HepG2 (cell line): ENCODE results near the gene HMCN2. TPM values are rescaled to one million over a fixed set of nuclear protein-coding genes. Genes with fewer than 3 reads are reported as not detected.

Source experiments
- FOXP4 ChIP-seq: sonication (generic); formaldehyde crosslinking; IDR thresholded peaks from 2 replicates; pipeline ENCODE4 v1.4.0; 2020; ENCODE audit warnings: missing genetic modification reagents
- IRX3 ChIP-seq: sonication (generic); formaldehyde crosslinking; IDR thresholded peaks from 2 replicates; pipeline ENCODE4 v1.8.1; 2023; ENCODE audit warnings: mild to moderate bottlenecking, low read depth, missing genetic modification reagents, borderline replicate concordance
- ZBTB26 ChIP-seq: IDR thresholded peaks from 2 replicates; pipeline ENCODE4 v1.6.1; 2016; ENCODE audit warnings: missing compliant biosample characterization, missing genetic modification reagents, borderline replicate concordance
- ZKSCAN5 ChIP-seq: sonication (generic); formaldehyde crosslinking; IDR thresholded peaks from 2 replicates; pipeline ENCODE4 v1.5.1; 2020; ENCODE audit warnings: mild to moderate bottlenecking, missing genetic modification reagents
- ZNF260 ChIP-seq: sonication (generic); formaldehyde crosslinking; IDR thresholded peaks from 2 replicates; pipeline ENCODE4 v1.4.0; 2020; ENCODE audit warnings: missing genetic modification reagents, low read depth, mild to moderate bottlenecking, borderline replicate concordance
- ZNF382 ChIP-seq: sonication (generic); formaldehyde crosslinking; IDR thresholded peaks from 2 replicates; pipeline ENCODE4 v1.5.0; 2020; ENCODE audit warnings: missing genetic modification reagents, mild to moderate bottlenecking, borderline replicate concordance
- ZNF772 ChIP-seq: sonication (generic); formaldehyde crosslinking; IDR thresholded peaks from 2 replicates; pipeline ENCODE4 v1.5.0; 2020; ENCODE audit warnings: mild to moderate bottlenecking, missing genetic modification reagents
- ZNF83 ChIP-seq: sonication (generic); formaldehyde crosslinking; IDR thresholded peaks from 2 replicates; pipeline ENCODE4 v1.4.0; 2020; ENCODE audit warnings: missing genetic modification reagents, mild to moderate bottlenecking, borderline replicate concordance
- polyA plus RNA-seq, 8 experiments: library from polyadenylated mRNA; depleted of rRNA in 3 of 8; stranded (reverse) in 7 of 8; unstranded in 1 of 8; fragments of >200 nt; fragmentation: Illumina TruSeq in 4 of 8; extraction: Trizol in 4 of 8; gene quantifications; 2 replicates each; pipeline versions ENCODE4 v1.2.1 to v1.2.3, GENCODE V29; 2011 to 2016; ENCODE audit warnings: low read depth in 4 of 8, missing spikeins in 1 of 8, mixed read lengths in 1 of 8; ENCODE audit not compliant: insufficient read depth in 1 of 8
- total RNA-seq, 5 experiments: library from RNA; depleted of rRNA; stranded (reverse); fragments of >200 nt; fragmentation: Illumina TruSeq; extraction: Trizol; gene quantifications; 2 replicates each; pipeline ENCODE4 v1.2.3, GENCODE V29; 2016; ENCODE audit warnings: low read depth in 1 of 5

Gene HMCN2
- total and polyA plus RNA-seq, 2 of the 13 experiments (the other 11 are each of a cell fraction or from before 2014, with no cell fraction given) = 0.09 TPM; not detected in 1

- TF ChIP-seq ZNF382 (no peak), IRX3 (no peak), ZBTB26 (CRISPR knock-in tag) (no peak), ZNF772 (no peak), ZNF83 (CRISPR knock-in tag) (no peak), ZNF260 (no peak), ZKSCAN5 (no peak), FOXP4 (CRISPR knock-in tag) (no peak)
- TF ChIP-seq, all 625 proteins: peak for 0
These were observed 47.7 kb downstream of the HMCN2 start (continued) for GRCh38 chr9:130313103-130313858.
